Measurements from ENCODE around the gene EFCAB12.
A peak's percentile ranks its signal among the peaks of the same experiment; 100 is the strongest.
"Not testable (repeated sequence)": the region's sequence is repeated elsewhere in the genome, so short reads cannot be mapped to it uniquely, and the experiment has no call there.

The EFCAB12 gene

DNA sequence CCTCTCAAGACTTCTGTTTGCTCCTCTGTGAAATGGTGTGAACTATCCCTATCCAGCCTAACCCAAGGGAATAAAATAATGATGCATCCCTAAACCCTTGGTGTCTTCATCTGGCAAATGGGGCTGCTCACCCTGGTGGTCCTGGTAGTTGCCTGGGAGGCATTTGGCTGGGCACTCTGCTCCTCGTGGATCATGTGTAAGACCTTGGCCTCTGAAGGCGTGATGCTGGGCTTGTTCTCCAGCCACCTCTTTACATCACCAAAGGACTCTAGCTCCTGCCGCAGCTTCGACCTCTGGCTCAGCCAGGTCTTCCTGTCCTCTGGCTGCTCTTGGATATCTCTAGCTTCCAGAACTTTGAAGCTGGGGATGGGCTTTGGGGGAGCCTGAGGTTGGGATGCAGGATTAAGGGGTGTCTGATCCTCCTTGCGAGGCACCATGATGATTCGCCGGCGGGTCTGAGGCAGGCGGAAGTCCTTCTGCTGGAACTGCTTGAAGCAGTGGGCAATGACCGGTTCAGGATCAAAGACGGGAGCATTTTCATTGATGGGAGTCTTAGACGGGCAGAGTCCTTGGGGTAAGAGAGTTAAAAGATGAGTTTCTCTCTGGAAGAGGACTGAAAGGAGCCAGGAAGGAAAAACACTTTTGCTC, 7.1 kb downstream of the EFCAB12 start:
- DNase-seq: no peak

GRCh38 chr3:129419476-129419875, 9.0 kb downstream of the EFCAB12 start:
- DNase-seq: no peak

DNA sequence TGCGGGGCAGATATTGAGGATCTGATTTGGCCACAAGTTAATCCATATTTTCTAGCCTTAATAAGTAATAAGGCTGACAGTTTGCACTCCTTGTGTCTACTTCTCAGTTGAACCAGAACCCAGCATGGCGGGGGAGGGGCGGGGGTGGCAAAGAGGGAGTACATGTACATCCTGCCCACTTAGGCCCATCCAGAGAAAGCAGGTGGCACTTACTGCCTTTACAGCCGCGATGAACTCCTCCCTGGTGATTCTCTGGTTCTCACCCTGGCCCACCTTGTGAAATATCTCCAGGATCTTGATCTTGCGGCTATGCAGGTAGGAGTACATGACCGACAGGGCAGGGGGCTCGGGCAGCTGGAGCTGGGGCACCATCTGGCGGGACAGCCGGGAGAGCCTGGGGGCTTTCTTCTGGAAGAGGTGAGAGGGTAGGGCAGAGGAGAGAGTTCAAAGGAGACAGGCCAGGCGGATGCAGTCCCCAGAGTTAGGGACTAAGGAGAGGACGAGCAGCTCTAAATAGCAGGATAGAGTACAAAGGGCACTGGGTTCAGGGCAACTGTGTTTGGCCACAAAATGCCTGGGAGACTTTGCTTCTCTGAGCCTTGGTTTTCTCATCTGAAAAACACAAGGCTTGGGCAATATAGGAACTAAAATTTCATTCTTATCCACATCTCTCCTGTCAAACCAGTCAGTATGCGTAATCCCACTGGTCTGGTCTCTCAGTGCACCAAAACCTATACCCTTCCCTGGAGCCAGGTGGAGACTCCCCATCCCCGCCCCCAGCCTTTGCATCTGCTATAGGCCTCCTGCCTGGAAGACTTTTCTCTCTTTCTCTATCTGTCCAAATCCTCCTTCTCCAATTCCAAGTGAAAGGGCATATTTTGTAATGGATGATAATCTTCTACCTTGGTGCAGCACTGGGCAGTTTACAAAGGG, 10.1 kb downstream of the EFCAB12 start:
- no peak for DNase-seq

- no peak for DNase-seq
Observed at GRCh38 chr3:129417326-129417725, 11.1 kb downstream of the EFCAB12 start.

DNA sequence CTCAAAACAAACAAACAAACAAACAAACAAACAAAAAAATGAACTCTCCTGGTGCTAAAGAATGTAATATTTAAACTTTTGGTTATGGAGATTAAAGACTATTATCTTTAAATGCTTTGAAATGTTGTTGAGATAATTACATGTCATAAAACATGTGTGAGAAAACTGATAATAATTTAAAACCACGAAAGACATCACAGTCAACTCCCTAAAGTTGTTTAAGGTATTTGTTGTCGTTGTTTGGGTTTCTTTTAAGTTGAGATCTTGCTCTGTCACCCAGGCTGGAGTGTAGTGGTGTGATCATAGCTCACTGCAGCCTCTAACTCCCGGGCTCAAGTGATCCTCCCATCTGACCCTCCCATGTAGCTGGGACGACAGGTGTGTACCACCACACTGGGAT, 12.0 kb downstream of the EFCAB12 start:
- no peak for DNase-seq

DNA sequence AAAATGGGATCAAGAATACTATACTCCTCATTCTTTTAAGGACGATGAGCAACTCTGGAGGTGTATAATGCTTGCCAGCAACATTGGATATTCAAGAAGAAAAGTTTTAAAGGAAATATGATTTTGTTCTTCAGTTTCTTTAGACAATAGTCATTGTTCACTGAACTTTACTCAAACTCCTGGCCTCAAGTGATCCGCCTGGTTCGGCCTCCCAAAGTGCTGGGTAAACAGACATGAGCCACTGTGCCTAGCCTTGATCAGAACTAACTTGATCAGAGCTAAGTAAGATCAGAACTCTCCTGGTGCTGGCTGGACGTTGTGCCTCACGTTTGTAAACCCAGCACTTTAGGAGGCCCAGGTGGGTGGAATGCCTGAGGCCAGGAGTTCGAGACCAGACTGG, 12.6 kb downstream of the EFCAB12 start:
- no peak for DNase-seq

- DNase-seq: no peak
Observed at GRCh38 chr3:129415378-129415777, 13.1 kb downstream of the EFCAB12 start.

DNA sequence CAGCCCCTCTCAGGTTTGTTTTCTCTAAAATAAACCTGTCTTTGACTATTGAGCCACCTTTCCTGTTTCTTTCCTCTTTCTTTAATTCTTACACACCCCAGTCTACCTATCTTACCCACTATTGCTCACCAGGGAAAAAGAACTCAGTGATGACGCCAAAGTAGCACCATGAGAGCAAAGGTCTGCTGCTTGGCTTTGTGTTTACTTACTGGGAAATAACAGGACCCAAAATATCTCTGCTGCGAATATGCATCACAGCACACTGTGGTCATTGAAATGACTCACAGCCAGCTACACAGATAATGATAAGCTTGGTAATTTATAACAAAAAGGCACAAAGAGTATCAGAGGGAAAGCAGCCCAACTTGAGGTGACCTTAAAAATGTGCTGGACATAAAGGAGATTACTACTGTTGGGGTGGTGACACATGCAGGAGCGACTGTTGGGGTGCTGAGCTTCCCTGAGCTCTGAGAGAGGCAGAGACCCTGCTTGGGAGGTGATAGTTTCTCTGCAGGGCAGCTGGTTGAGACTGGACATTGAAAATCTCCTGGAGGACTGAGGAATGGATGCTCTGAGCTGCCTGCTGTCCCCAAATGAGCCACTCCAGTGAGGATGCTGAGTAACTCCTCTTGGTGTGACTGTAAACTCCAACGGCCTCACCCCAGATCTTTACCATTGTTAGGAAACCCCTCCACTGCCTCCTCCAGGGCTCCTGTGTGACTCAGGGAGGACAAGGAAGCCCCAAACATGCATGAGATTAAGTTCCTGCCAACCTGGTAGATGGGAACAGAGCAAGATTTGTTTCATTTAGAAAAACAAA, 14.5 kb downstream of the EFCAB12 start:
- no peak for DNase-seq

DNA sequence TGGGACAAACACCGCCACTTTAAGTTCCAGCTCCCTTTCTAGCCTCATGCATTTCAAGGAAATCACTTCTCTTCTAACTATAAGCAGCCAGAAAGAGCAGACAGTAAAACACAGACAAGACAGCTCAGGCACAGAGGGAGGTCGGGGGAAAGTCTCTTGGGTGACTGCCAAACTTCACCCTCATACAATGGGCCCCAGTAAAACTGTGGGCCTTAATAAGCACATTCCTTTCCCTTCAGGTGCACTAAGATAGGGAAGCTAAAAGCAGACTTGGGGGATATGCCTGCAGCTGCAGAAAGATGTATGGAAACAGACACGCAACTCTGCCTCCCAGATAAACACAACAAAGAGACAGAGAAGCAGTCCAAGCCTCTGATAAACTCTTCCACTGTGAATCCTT, 15.2 kb downstream of the EFCAB12 start:
- not testable (repeated sequence) for DNase-seq

GRCh38 chr3:129412542-129413198, 15.8 kb downstream of the EFCAB12 start:
- no peak for DNase-seq

DNA sequence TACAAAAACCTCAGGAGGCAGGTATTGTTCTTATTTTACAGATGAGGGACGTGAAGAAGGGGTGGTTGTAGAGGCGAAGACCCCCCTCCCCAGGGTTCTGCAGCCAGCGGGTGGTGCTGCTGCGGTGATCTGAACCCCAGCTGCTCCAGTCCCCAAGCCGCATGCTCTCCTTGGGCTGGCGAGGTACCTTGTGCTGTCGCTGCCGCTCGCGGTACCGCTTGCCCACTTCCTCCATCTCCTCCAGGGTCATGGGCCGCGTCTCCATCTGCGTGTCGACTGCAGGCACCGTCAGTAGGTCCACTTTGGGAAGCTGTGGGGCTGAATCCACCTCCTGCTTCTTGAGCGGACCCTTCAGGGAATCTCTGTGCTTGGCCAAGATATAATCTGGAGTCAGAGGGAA, 17.5 kb downstream of the EFCAB12 start:
- no peak for DNase-seq

DNA sequence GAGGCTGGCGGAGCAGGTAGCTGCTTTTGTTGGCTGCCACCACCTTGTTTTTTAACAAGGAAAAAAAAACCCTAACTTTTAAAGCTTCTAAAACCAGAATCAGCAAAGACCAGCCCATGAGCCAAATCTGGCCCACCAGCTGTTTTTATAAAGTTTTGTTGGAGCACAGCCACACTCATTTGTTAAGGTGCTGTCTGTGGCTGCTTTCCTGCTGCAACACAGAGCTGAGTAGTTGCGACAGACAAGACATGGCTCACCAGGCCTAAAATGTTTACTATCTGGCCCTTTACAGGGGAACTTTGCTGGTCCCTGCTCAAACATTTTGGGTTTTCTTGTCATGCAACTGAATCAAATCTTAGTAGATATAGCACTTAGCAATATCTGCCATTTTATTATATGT, 18.9 kb downstream of the EFCAB12 start:
- DNase-seq: no peak

- DNase-seq: no peak
Observed at GRCh38 chr3:129404610-129405009, 23.8 kb downstream of the EFCAB12 start.

DNA sequence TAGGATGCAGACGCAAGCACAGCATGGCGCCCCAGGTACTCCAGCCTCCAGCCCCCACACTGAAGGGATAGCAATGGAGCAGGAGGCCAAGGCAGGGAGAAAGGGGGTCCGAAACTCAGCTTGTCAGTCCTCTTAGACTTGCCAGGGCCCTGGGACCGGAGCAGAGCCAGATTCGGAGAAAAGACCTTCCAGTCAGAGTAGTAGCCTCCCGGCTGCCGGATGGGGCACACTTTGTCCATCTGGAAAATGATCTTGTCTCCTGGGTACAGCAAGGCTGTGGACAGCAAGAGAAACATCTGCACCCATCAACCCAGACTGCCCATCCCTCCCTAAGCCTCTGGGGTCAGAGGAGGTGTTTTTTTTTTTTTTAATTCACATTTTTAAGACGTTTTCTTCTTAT, 24.3 kb downstream of the EFCAB12 start:
- no peak for DNase-seq

GRCh38 chr3:129403450-129403849, 25.0 kb downstream of the EFCAB12 start:
- no peak for DNase-seq

DNA sequence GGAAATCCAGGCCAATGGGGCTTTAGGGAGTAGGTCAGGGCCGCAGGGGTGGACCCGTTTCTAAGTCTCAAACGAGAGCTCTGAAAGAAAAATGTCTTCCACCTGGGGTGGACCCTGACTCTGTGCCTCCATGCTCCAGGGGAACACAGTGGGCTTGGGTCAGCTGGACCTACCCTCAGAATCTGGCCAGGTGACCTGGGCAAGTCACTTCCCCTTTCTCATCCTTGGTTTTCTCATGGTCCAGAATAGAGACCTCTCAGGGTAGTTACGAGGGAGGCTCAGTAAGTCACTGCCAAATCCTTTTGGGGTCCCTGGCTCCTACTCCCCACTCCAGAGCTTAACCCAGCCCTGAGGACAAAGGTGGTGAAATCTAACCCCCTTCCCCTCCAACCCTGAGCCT, 25.8 kb downstream of the EFCAB12 start:
- DNase-seq: no peak

DNA sequence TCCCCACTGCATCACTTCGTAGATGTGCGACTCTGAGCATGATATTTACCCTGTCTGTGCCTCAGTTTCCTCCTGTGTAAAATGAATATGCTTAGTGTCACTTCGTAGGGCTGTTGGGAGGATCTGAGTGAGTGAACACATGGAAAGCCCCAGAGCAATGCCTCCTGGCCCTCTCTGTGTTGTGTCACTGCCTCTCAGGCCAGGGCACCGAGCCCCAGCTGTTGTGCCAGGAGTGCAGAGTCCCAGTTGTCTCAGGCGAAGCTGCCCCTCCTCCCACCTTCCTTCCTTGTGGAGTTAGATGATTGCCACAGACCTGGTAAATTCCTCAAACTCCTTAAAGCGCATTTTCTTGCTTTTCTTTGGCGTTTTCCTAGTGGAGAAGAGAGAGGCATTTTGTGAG, 26.2 kb downstream of the EFCAB12 start:
- no peak for DNase-seq

DNA sequence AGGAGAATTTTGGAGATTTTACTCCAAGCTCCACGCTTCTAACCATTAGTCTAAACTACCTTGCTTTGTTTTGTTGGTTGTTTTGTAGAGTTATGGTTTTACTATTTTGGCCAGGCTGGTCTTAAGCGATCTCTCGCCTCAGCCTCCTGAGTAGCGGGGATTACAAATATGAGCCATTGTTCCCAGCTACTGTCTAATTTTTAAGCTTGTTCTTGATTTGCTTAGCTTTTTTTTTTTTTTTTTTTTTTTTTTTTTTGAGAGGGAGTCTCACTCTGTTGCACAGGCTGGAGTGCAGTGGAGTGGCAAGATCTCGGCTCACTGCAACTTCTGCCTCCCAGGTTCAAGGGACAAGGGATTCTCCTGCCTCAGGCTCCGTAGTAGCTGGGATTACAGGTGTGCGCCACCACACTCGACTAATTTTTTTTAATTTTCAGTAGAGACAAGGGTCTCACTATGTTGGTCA, 28.5 kb downstream of the EFCAB12 start:
- peak in 1 of 56 donors; percentile 26 for DNase-seq

- DNase-seq: peak; percentile 20 to 92 (median 72)
Observed at GRCh38 chr3:129399145-129399894, 29.1 kb downstream of the EFCAB12 start.

DNA sequence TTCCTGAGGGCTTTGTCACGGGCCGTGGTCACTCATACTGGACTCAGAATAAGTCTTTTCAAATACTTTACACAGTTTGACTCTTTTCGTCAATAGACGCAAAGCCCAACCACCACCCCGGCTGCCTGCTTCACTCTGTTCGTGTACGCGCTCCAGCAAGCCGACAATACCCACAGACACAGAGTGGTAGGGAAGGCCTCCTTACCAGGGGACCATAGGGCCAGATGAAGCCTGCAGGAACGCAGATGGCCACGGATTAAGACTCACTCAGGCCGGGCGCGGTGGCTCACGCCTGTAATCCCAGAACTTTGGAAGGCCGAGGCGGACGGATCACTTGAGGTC, 29.7 kb downstream of the EFCAB12 start:
- peak in 3 of 56 donors; percentile 34 to 46 (median 41) for DNase-seq
